ENCODE data around the gene IFIH1. TPM values are rescaled to one million over a fixed set of nuclear protein-coding genes. Genes with fewer than 3 reads are reported as not detected.

The IFIH1 gene
- total RNA-seq, 2 experiments from 2014 or later = 33.3 to 34.2 TPM

DNA sequence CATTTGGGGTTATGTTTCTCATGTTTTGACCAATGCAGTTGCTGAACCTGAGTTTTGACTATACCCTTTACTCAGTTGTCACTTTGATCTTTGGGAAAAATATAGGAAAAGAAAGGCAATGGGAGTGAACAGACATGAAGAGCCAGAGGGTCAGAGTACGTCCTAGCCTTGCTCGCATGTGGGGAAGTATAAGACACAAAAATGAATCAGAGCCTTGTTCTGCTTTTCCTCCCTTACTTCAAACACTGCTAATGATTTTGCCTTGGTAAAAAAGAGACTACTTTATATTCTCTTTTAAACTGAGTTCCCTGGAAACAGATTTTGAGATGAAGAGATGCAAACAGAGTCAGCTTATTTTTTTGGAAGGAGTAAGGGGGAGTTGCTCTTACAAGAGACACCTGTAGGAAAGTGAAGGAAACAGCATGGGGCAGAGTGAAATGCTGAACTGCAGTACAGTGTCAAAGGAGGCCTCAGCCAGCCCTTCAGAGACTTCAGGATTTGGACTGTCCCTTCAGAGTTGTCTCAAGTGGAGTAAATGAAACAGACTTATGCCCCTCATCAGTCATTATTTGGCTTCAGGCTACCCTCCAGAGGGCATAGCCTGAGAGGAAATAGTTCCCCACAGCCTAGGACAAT is 64.1 kb downstream of the IFIH1 start:
- Mint-ChIP-seq H3K4me1 (ENCODE audit: low read depth) (no peaks in the 10 kb centered on the region), H3K27me3 (no peaks in the 10 kb centered on the region), H3K9me3 (no peaks in the 10 kb centered on the region), H3K36me3 (no peaks in the 10 kb centered on the region), H3K27ac (no peak overlapping the region), H3K4me3 (no peak overlapping the region)
- ChIA-PET POLR2A (no interaction called here), CTCF (interaction anchor here (1.2 kb wide), 1 partner anchor 42 kb away, joined by 3 read pairs; no protein-coding TSS in a partner anchor)
- intact Hi-C loops (cut with micrococcal nuclease) = no loop called here
- no peak for DNase-seq

DNA sequence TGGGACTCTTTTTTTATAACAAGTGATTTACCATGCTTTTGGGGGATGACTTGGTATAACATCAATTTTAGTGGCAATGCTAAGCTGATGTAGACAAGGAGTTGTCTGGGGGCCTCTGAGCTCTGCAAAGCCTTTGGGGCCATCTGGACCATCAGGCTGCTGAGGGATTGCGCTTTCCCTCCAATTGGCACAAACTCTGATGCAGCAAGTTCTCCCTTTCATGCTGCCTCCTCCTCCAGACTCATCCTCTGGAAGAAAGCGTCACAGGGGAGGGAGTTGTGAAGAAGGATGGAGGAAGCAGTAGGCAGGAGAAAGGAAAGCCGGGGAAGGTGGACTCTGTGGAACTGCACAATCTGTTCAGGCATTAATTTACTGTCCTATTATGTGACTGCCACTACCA is 65.0 kb downstream of the IFIH1 start:
- H3K9me3 Mint-ChIP-seq = no peaks in the 10 kb centered on the region

DNA sequence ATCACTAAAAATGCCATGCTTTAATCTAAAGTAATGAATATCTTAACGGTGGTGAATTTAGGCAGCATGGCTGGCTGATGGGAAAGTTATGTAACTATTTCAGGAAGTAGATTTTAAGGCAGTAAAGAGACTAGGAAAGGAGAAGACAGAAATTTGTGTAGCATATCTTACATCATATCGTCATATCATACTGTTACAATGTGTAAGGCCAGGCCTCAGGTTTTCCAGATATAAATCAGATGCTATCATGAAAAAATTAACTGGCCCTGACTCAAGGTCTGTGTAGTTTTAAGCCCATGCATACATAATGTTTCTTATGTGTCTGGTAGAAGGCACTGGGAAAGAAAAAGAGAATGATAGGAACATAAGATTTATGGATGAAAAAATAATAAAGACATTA is 66.3 kb downstream of the IFIH1 start:
- Mint-ChIP-seq H3K4me1 (ENCODE audit: low read depth) (no peaks in the 10 kb centered on the region), H3K36me3 (no peaks in the 10 kb centered on the region), H3K4me3 (no peak overlapping the region), H3K27ac (no peak overlapping the region), H3K27me3 (peaks cover 2% of the 10 kb centered on the region), H3K9me3 (no peaks in the 10 kb centered on the region)
- intact Hi-C loops (cut with micrococcal nuclease) = no loop called here
- ChIA-PET POLR2A (no interaction called here), CTCF (interaction anchor here (0.6 to 1.5 kb wide), 3 partner anchors 30 to 99 kb away, joined by 3 to 5 read pairs (median 4); no protein-coding TSS in a partner anchor)
- DNase-seq = no peak

More for the DNA sequence above, 65.0 kb downstream of the IFIH1 start:
- no peak overlapping the region for H3K4me3 Mint-ChIP-seq
- H3K27ac Mint-ChIP-seq = no peak overlapping the region
- intact Hi-C loops (cut with micrococcal nuclease) = no loop called here
- no peaks in the 10 kb centered on the region for H3K27me3 Mint-ChIP-seq
- CTCF ChIA-PET = interaction anchor here (1.2 to 1.5 kb wide), 2 partner anchors 37 to 100 kb away, joined by 3 to 5 read pairs; no protein-coding TSS in a partner anchor
- no peaks in the 10 kb centered on the region for H3K4me1 Mint-ChIP-seq (ENCODE audit: low read depth)
- H3K36me3 Mint-ChIP-seq = no peaks in the 10 kb centered on the region
- POLR2A ChIA-PET = no interaction called here
- DNase-seq = no peak

DNA sequence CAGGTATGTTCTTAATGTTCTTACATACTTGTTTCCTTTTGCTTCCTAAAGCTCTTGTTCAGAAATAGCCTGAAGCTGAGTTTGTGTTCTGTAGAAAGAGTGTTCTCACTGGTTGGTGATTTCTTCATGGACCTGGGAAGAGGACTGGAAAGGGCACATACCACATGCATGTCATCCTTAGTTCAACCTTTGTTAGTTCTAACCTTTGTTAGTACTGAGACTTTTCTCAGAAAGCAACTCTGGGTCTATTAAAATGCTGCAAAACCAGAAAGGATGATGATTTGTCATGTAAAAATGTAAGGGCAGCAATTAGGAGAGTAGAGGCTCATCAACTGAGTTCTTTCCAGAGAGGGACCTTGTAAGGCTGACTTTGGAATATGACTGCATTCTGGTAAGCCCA is 72.7 kb downstream of the IFIH1 start:
- ChIA-PET POLR2A (no interaction called here), CTCF (interaction anchor here (1.8 to 1.9 kb wide), 2 partner anchors 24 to 52 kb away, joined by 6 to 9 read pairs; no protein-coding TSS in a partner anchor)
- H3K27me3 Mint-ChIP-seq = peaks cover 6% of the 10 kb centered on the region
- no peaks in the 10 kb centered on the region for H3K9me3 Mint-ChIP-seq
- intact Hi-C loops (cut with micrococcal nuclease) = no loop called here
- H3K4me1 Mint-ChIP-seq (ENCODE audit: low read depth) = no peaks in the 10 kb centered on the region
- H3K4me3 Mint-ChIP-seq = no peak overlapping the region
- no peak overlapping the region for H3K27ac Mint-ChIP-seq
- DNase-seq = no peak
- H3K36me3 Mint-ChIP-seq = no peaks in the 10 kb centered on the region

DNA sequence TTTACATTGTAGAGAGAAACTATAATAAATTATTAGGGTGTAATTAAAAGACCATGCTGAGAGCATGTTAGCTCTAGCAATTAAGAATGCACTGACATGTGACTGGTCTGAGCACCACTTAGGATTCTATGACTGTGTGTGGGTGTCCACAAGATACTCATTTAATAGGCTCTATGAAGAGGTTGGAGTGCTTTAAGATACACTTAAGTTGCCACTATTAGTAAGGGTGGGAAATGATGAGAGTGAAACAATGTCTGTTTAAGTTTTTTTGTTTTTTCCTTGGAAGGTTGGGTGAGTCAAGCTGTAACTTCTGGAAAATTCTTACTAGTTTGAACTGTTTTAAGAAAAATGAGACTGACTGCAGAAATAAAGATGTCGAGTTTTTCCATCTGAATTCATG is 73.4 kb downstream of the IFIH1 start:
- no peak overlapping the region for H3K4me3 Mint-ChIP-seq
- no peaks in the 10 kb centered on the region for H3K36me3 Mint-ChIP-seq
- intact Hi-C loops (cut with micrococcal nuclease) = no loop called here
- H3K27me3 Mint-ChIP-seq = peaks cover 12% of the 10 kb centered on the region
- H3K9me3 Mint-ChIP-seq = no peaks in the 10 kb centered on the region
- no peak for DNase-seq
- H3K4me1 Mint-ChIP-seq (ENCODE audit: low read depth) = no peaks in the 10 kb centered on the region
- ChIA-PET CTCF (interaction anchor here (1.9 kb wide), 1 partner anchor 24 kb away, joined by 9 read pairs; no protein-coding TSS in a partner anchor), POLR2A (no interaction called here)
- H3K27ac Mint-ChIP-seq = no peak overlapping the region

DNA sequence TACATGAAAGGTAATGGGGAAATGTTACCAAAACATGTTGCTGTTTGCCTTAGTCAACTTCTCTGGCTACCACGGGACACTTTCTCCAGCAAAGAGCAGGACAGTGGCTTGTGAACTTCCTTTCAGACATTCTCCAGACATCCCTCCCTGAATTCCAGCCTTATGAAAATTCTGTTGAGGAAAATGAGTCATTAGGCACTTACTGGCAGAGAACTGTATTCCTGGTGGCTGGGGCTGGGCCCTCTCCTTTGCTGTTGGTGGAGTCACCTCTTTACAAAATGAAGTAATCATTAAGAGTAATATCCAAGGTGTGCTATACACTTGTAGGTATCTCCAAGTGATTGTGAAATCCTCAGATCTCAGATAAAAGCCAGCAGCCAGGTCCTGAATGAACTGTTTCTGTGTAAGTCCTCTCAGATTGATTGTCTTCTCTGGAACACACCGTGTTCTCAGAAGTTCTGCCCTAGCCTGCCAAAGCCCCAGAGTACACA is 73.9 kb downstream of the IFIH1 start:
- ChIA-PET CTCF (no interaction called here), POLR2A (no interaction called here)
- Mint-ChIP-seq H3K36me3 (no peaks in the 10 kb centered on the region), H3K4me1 (ENCODE audit: low read depth) (no peaks in the 10 kb centered on the region), H3K27ac (no peak overlapping the region), H3K9me3 (no peaks in the 10 kb centered on the region), H3K4me3 (no peak overlapping the region), H3K27me3 (peaks cover 14% of the 10 kb centered on the region)
- intact Hi-C loops (cut with micrococcal nuclease) = no loop called here
- no peak for DNase-seq

DNA sequence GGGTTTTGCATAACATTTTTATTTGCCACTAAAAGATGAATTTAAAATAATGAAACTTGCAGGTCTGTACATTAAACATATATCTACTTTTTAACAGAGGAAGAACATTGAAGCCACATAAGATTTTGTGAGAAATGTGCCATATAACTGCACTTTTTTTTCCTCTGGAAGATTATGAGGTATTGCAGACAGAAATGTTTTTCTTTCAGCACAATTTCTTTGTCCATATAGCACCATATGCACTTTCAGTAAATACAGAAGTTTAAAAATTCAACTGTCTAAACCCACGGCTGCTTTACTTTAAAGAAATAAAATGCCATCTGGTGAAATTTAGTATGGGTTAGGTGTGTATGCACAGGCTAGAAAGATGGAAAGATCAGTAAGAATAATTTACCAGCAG is 74.8 kb downstream of the IFIH1 start:
- Mint-ChIP-seq H3K36me3 (no peaks in the 10 kb centered on the region), H3K27ac (no peak overlapping the region), H3K27me3 (peaks cover 14% of the 10 kb centered on the region), H3K4me3 (no peak overlapping the region), H3K4me1 (ENCODE audit: low read depth) (no peaks in the 10 kb centered on the region), H3K9me3 (no peaks in the 10 kb centered on the region)
- intact Hi-C loops (cut with micrococcal nuclease) = no loop called here
- CTCF ChIA-PET = interaction anchor here (4.3 kb wide), 1 partner anchor 23 kb away, joined by 28 read pairs; no protein-coding TSS in a partner anchor
- DNase-seq = no peak
- POLR2A ChIA-PET = no interaction called here

DNA sequence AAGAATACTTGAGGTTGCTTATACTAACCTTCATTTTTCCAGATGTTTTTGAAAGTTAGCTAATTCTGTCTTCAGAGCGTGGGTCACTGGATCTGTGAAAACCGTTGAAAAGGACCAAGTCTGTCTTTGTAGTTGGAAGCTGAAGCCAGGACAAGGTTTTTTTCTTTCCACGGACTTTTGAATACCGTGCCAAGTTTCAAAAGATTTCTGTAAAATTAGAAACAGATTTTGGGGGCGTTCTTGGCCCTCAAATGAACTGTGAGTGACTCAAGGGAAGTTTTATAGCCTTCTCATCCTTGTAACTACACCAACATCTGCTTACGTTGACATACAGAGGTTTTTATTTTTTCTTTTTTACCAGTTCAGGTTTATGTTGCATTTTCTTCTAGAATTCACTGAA is 75.2 kb downstream of the IFIH1 start, which contains the start of gene FAP:
Gene FAP, minus strand, starts transcription at position 152 of the 400 bp plus-strand sequence. Its CDS starts 118 bp downstream, at position 34.
- Mint-ChIP-seq H3K4me3 (no peak within 1 kb of the TSS), H3K9me3 (no peaks in the 10 kb centered on the region), H3K4me1 (ENCODE audit: low read depth) (no peaks in the 10 kb centered on the region), H3K36me3 (no peaks in the 10 kb centered on the region), H3K27me3 (peaks cover 14% of the 10 kb centered on the region), H3K27ac (no peak within 1 kb of the TSS)
- intact Hi-C loops (cut with micrococcal nuclease) = no loop called here
- ChIA-PET CTCF (interaction anchor here (0.6 to 4.3 kb wide), 2 partner anchors 23 to 55 kb away, joined by 3 to 28 read pairs; no protein-coding TSS in a partner anchor), POLR2A (no interaction called here)
- DNase-seq = no peak

DNA sequence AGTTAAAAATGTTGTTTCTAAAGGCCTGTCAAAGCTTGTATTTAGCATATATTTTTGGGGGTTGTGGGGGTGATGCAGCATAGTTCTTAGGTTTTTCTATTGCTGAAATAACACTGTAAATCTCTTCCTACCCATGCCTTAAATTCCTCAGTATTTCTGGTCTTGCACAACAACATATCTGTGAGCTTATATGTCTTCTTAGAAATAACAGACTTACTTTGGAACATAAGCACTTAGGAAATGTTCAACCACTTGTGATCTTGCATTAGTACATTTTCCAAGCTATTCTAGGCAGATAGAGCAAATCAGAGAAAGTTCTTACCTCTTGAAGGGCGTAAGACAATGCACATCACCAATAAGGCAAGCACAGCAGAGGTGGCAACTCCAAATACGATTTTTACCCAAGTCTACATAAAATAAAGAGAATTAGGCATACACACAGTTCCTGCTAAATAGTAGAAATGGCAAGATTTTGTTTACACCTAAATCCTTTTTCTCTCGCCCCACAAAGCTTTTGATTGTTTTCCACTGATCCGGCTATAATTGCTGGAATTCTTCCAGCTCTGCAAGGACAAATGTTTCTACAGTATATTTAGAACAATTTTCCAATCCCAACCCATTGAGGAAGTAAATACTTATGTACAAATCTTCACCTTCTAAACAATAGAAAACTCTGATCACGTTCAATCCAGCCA is 75.8 kb downstream of the IFIH1 start:
- Mint-ChIP-seq H3K9me3 (no peaks in the 10 kb centered on the region), H3K27me3 (peaks cover 13% of the 10 kb centered on the region), H3K4me1 (ENCODE audit: low read depth) (no peaks in the 10 kb centered on the region), H3K36me3 (no peaks in the 10 kb centered on the region), H3K4me3 (no peak overlapping the region), H3K27ac (no peak overlapping the region)
- intact Hi-C loops (cut with micrococcal nuclease) = no loop called here
- ChIA-PET POLR2A (no interaction called here), CTCF (interaction anchor here (0.6 to 4.3 kb wide), 4 partner anchors 22 to 95 kb away, joined by 3 to 28 read pairs (median 4); no protein-coding TSS in a partner anchor)
- no peak for DNase-seq

DNA sequence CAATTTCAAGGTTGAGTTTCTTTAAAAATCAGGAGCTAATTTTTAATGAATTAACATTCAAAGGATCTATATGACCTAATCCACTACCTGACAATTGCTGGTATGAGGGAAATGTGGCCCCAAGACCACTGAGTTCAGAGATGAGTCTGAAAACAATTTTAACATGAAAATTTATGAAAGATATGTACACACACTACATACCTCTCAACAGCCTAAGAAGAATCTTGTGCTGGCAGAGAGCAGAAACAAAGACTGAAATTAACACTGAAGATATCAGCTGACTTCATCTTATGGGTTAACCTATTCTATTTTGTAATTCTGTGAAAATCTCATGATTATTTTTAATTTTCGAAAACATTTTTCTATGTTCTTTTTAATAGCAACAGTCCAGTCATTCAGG is 76.9 kb downstream of the IFIH1 start:
- no peaks in the 10 kb centered on the region for H3K36me3 Mint-ChIP-seq
- no peak overlapping the region for H3K27ac Mint-ChIP-seq

DNA sequence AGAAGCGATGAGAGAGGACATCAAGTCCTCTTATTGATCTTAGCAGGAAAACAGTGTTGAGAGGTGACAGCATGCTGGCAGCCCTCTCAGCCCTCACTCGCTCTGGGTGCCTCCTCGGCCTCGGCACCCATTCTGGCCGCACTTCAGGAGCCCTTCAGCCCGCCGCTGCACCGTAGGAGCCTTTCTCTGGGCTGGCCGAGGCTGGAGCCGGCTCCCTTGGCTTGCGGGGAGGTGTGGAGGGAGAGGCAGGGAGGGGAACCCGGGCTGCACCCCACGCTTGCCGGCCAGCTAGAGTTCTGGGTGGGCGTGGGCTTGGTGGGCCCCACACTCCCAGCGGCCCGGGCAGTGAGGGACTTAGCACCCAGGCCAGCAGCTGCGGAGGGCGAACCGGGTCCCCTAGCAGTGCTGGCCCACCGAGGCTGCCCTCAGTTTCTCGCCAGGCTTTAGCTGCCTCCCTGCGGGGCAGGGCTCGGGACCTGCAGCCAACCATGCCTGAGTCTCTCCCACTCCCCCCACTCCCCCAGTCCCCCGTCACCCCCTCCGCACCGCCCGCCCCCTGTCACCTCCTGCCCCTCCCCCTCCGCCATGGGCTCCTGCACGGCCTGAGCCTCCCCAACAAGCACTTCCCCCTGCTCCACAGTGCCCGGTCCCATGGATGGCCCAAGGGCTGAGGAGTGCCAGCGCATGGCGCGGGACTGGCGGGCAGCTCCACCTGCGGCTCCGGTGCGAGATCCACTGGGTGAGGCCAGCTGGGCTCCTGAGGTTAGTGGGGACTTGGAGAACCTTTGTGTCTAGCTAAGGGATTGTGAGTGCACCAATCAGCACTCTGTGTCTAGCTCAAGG is 83.6 kb downstream of the IFIH1 start:
- intact Hi-C loops (cut with micrococcal nuclease) = no loop called here
- POLR2A ChIA-PET = no interaction called here

More for the DNA sequence above, 76.9 kb downstream of the IFIH1 start:
- intact Hi-C loops (cut with micrococcal nuclease) = no loop called here
- DNase-seq = no peak
- H3K27me3 Mint-ChIP-seq = peaks cover 14% of the 10 kb centered on the region
- no peak overlapping the region for H3K4me3 Mint-ChIP-seq
- H3K4me1 Mint-ChIP-seq (ENCODE audit: low read depth) = no peaks in the 10 kb centered on the region
- ChIA-PET CTCF (interaction anchor here (0.6 to 4.3 kb wide), 3 partner anchors 21 to 93 kb away, joined by 3 to 28 read pairs (median 6); no protein-coding TSS in a partner anchor), POLR2A (no interaction called here)
- H3K9me3 Mint-ChIP-seq = no peaks in the 10 kb centered on the region

More for the DNA sequence above, 83.6 kb downstream of the IFIH1 start:
- Mint-ChIP-seq H3K4me1 (ENCODE audit: low read depth) (no peaks in the 10 kb centered on the region), H3K36me3 (no peaks in the 10 kb centered on the region), H3K9me3 (no peaks in the 10 kb centered on the region), H3K27me3 (peaks cover 3% of the 10 kb centered on the region), H3K4me3 (no peak overlapping the region), H3K27ac (no peak overlapping the region)
- CTCF ChIA-PET = interaction anchor here (0.6 to 1.5 kb wide), 2 partner anchors 14 to 64 kb away, joined by 3 to 6 read pairs; no protein-coding TSS in a partner anchor
- no peak for DNase-seq
